ENCODE measurements around the gene XRCC1.
A peak's percentile ranks its signal among the peaks of the same experiment; 100 is the strongest.

The XRCC1 gene

DNA sequence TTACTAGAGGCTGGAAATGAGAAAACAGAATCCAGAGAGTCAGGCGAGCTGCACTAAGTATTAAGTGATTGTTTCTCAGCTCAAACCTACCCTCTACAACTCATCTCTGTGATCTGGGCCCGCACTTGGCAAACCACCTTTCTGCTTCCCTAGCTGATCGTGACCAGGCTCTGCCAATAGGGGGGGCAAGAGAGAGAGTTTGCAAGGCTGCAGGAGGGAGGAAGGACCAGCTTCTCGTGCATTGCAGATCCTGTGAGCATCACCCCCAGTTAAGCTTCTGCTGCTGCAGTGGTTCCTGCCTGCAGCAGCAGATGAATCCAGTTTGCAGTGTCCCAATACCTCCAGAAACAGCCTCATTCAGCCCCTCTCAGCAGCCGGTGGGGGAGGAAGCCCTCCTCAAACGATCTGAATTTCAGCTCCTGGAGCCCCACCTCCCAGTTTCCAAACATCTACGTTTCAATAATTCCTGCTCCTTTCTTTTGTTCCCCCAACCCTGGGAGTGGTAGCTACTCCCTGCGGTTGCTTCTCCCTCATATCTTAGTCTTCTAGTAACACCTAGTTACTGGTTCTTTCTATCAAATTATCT is 20.0 kb downstream of the XRCC1 start (continued):
- TF ChIP-seq, protein P1, sequence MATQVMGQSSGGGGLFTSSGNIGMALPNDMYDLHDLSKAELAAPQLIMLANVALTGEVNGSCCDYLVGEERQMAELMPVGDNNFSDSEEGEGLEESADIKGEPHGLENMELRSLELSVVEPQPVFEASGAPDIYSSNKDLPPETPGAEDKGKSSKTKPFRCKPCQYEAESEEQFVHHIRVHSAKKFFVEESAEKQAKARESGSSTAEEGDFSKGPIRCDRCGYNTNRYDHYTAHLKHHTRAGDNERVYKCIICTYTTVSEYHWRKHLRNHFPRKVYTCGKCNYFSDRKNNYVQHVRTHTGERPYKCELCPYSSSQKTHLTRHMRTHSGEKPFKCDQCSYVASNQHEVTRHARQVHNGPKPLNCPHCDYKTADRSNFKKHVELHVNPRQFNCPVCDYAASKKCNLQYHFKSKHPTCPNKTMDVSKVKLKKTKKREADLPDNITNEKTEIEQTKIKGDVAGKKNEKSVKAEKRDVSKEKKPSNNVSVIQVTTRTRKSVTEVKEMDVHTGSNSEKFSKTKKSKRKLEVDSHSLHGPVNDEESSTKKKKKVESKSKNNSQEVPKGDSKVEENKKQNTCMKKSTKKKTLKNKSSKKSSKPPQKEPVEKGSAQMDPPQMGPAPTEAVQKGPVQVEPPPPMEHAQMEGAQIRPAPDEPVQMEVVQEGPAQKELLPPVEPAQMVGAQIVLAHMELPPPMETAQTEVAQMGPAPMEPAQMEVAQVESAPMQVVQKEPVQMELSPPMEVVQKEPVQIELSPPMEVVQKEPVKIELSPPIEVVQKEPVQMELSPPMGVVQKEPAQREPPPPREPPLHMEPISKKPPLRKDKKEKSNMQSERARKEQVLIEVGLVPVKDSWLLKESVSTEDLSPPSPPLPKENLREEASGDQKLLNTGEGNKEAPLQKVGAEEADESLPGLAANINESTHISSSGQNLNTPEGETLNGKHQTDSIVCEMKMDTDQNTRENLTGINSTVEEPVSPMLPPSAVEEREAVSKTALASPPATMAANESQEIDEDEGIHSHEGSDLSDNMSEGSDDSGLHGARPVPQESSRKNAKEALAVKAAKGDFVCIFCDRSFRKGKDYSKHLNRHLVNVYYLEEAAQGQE (tag by site-specific recombination; IDR thresholded peaks at IDR 0.05) = no peak

DNA sequence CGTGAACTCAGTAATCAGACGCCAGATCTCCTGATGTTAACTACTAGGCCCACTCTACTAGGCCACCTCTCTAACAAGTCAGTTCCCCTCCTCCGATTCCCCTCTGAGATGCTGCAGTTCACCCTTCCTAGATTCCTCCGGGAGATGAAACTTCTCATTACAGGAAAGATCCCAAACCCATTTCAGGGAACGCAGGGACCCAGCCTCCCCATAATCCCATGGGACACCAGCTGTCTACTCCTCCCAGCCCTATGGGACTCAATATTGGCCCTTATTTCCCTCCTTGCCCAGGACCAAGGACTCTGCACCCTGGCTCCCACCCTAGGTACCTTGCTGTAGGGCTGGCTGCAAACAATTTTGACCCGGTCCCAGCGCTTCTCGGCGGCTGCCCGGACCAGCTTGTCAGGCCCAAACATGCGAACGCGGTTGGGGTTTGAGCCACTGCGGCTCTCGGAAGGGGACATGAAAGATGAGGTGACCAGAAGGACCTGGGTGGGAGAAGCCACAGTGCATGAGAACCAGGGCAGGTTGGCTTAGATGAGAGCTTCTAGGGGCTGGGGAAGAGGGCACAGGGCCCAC is 20.9 kb downstream of the XRCC1 start:
- ChIA-PET POLR2A (interaction anchor here (0.7 to 2.2 kb wide), 10 partner anchors 9 to 199 kb away, joined by 3 to 25 read pairs (median 4); partner anchors contain the start of genes IRGQ, PHLDB3 and ZNF576), CTCF (interaction anchor here (0.6 to 8.2 kb wide), 52 partner anchors 8 to 606 kb away, joined by 3 to 167 read pairs (median 5); partner anchors contain the start of genes IRGQ, LYPD3, SRRM5 and XRCC1)
- no peaks in the 10 kb centered on the region for H3K4me1 ChIP-seq (ENCODE audit: control insufficient read depth, insufficient read depth, low read length)
- peaks cover 70 to 92% of the 10 kb centered on the region in 2 experiments for H3K36me3 ChIP-seq (ENCODE audit: control insufficient read depth in 2 of 2, insufficient read depth in 1 of 2, low read length in 2 of 2)
- H3K27ac ChIP-seq (ENCODE audit: extremely low read depth, low read depth, low read length) = peak overlapping the region; percentile 35; the same call in 1 of the 2 replicates
- no peak for TF ChIP-seq KLF7 (tag by site-specific recombination; IDR thresholded peaks at IDR 0.05; ENCODE audit: borderline replicate concordance)
- no peak for TF ChIP-seq ZFHX2 (tag by site-specific recombination; conservative IDR thresholded peaks at IDR 0.05)
- TF ChIP-seq ZNF560 (tag by site-specific recombination; IDR thresholded peaks at IDR 0.05; ENCODE audit: borderline replicate concordance) = no peak
- TF ChIP-seq, protein P2, sequence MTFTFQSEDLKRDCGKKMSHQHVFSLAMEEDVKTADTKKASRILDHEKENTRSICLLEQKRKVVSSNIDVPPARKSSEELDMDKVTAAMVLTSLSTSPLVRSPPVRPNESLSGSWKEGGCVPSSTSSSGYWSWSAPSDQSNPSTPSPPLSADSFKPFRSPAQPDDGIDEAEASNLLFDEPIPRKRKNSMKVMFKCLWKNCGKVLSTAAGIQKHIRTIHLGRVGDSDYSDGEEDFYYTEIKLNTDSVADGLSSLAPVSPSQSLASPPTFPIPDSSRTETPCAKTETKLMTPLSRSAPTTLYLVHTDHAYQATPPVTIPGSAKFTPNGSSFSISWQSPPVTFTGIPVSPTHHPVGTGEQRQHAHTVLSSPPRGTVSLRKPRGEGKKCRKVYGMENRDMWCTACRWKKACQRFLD (tag by site-specific recombination; IDR thresholded peaks at IDR 0.05) = no peak
- no peak for TF ChIP-seq ZNF658 (tag by site-specific recombination; IDR thresholded peaks at IDR 0.05)
- no peak overlapping the region for H3K4me3 ChIP-seq (ENCODE audit: low read depth, low read length)
- no peaks in the 10 kb centered on the region for H3K9me3 ChIP-seq (ENCODE audit: control insufficient read depth, insufficient read depth, low read depth, low read length)

DNA sequence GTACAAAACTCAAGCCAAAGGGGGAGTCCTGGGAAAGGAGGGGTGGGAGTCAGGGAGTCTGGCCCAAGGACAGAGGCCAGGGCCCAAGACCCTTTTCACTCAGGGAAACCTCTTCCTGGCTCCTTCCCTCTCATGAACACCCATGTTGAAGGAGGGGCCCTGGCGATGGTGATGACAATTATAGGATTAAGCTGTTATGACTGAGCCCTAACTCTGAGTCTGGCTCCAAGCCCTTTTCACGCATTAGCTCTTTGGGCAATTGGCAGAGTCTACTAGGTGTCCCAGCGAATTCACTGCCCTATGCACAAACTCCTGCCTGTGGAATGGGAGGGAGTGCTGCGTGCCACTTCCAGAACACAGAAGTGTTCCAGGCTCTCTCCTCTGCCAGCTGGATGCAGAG is 21.7 kb downstream of the XRCC1 start:
- no peaks in the 10 kb centered on the region for H3K4me1 ChIP-seq (ENCODE audit: control insufficient read depth, insufficient read depth, low read length)
- peak overlapping the region; percentile 35; the same call in 1 of the 2 replicates for H3K27ac ChIP-seq (ENCODE audit: extremely low read depth, low read depth, low read length)
- CTCF ChIA-PET = interaction anchor here (0.6 to 8.2 kb wide), 14 partner anchors 16 to 260 kb away, joined by 3 to 167 read pairs (median 11); partner anchors contain the start of genes IRGQ, XRCC1, ZNF575 and ZNF576
- no peaks in the 10 kb centered on the region for H3K9me3 ChIP-seq (ENCODE audit: control insufficient read depth, insufficient read depth, low read depth, low read length)
- peaks cover 76 to 92% of the 10 kb centered on the region in 2 experiments for H3K36me3 ChIP-seq (ENCODE audit: control insufficient read depth in 2 of 2, insufficient read depth in 1 of 2, low read length in 2 of 2)
- TF ChIP-seq ZFP69B (tag by site-specific recombination; IDR thresholded peaks at IDR 0.05) (no peak), ZNF600 (tag by site-specific recombination; IDR thresholded peaks at IDR 0.05) (peak; percentile 55; the same call in 1 of the 2 replicates), ZBTB21 (tag by site-specific recombination; IDR thresholded peaks at IDR 0.05) (no peak)
- POLR2A ChIA-PET = interaction anchor here (0.9 to 1.4 kb wide), 2 partner anchors 42 to 49 kb away, joined by 3 to 4 read pairs; partner anchors contain the start of genes IRGQ and PHLDB3
- H3K4me3 ChIP-seq (ENCODE audit: low read depth, low read length) = no peak overlapping the region

DNA sequence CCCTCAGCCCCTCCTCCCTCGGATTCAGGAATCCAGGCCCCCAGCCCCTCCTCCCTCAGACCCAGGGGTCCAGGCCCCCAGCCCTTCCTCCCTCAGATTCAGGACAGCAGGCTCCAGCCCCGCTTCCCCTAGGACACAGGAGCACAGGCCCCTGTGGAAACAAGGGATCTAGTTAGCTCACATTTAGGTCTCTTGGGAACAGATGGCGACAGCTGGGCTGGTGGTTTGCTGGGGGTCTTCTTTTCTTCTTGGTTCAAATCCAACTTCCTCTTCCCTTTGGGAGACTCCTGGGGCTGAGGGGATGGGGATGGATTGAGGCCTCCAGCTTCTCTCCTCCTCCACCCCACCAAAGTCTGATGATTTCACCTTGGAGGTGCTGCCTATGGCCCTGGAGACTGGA is 22.7 kb downstream of the XRCC1 start:
- ChIA-PET POLR2A (no interaction called here), CTCF (interaction anchor here (1.7 to 8.2 kb wide), 4 partner anchors 15 to 42 kb away, joined by 4 to 167 read pairs (median 98); partner anchors contain the start of genes XRCC1 and ZNF575)
- TF ChIP-seq ZNF48 (tag by site-specific recombination; IDR thresholded peaks at IDR 0.05) (no peak), MZF1 (tag by site-specific recombination; IDR thresholded peaks at IDR 0.05; ENCODE audit: borderline replicate concordance) (no peak), YY2 (tag by site-specific recombination; IDR thresholded peaks at IDR 0.05) (no peak), ZNF596 (tag by site-specific recombination; IDR thresholded peaks at IDR 0.05) (no peak), ZNF677 (tag by site-specific recombination; IDR thresholded peaks at IDR 0.05) (no peak), ZNF670 (tag by site-specific recombination; IDR thresholded peaks at IDR 0.05; ENCODE audit: low read depth) (no peak), ZNF350 (tag by site-specific recombination; IDR thresholded peaks at IDR 0.05) (no peak), ZNF248 (tag by site-specific recombination; IDR thresholded peaks at IDR 0.05) (no peak), ZNF366 (tag by site-specific recombination; conservative IDR thresholded peaks at IDR 0.05) (no peak), ZNF785 (tag by site-specific recombination; IDR thresholded peaks at IDR 0.05) (no peak), ZNF169 (tag by site-specific recombination; IDR thresholded peaks at IDR 0.05) (no peak)
- Histone ChIP-seq H3K4me1 (ENCODE audit: control insufficient read depth, insufficient read depth, low read length) (no peaks in the 10 kb centered on the region), H3K9me3 (ENCODE audit: control insufficient read depth, insufficient read depth, low read depth, low read length) (no peaks in the 10 kb centered on the region), H3K36me3 (ENCODE audit: control insufficient read depth in 2 of 2, insufficient read depth in 1 of 2, low read length in 2 of 2) (peaks cover 72 to 85% of the 10 kb centered on the region in 2 experiments), H3K4me3 (ENCODE audit: low read depth, low read length) (no peak overlapping the region), H3K27ac (ENCODE audit: extremely low read depth, low read depth, low read length) (no peak overlapping the region)

Data from HEK293 (cell line).